ENCODE measurements around the gene UTP3. TPM values are rescaled to one million over a fixed set of nuclear protein-coding genes. Genes with fewer than 3 reads are reported as not detected.
"Not testable (repeated sequence)": the region's sequence is repeated elsewhere in the genome, so short reads cannot be mapped to it uniquely, and the experiment has no call there.

Gene UTP3
- total RNA-seq, 1 donor from 2014 or later, result 26.4 TPM

- no peak for DNase-seq (ENCODE audit: extremely low spot score, unreplicated experiment)
- Mint-ChIP-seq H3K36me3 (peaks cover 12% of the 10 kb centered on the region), H3K27me3 (no peaks in the 10 kb centered on the region), H3K4me1 (ENCODE audit: unreplicated experiment) (peaks cover 25% of the 10 kb centered on the region), H3K4me3 (no peak overlapping the region), H3K9me3 (no peaks in the 10 kb centered on the region), H3K27ac (no peak overlapping the region)
- TF ChIP-seq CTCF (conservative IDR thresholded peaks at IDR 0.05), result no peak
These were observed 3.3 kb downstream of the UTP3 start for GRCh38 chr4:70691661-70692060.

- not testable (repeated sequence) for H3K27me3 Mint-ChIP-seq; H3K36me3 Mint-ChIP-seq; H3K4me3 Mint-ChIP-seq; H3K27ac Mint-ChIP-seq; H3K9me3 Mint-ChIP-seq; DNase-seq (ENCODE audit: extremely low spot score, unreplicated experiment); H3K4me1 Mint-ChIP-seq (ENCODE audit: unreplicated experiment)
These were observed 6.3 kb downstream of the UTP3 start for GRCh38 chr4:70694633-70695032.

- H3K27ac Mint-ChIP-seq; H3K27me3 Mint-ChIP-seq; DNase-seq (ENCODE audit: extremely low spot score, unreplicated experiment); H3K4me3 Mint-ChIP-seq; H3K36me3 Mint-ChIP-seq; H3K9me3 Mint-ChIP-seq; H3K4me1 Mint-ChIP-seq (ENCODE audit: unreplicated experiment): not testable (repeated sequence)
These were observed 10.1 kb downstream of the UTP3 start for GRCh38 chr4:70698435-70698834.

- no peak for DNase-seq (ENCODE audit: extremely low spot score, unreplicated experiment)
- no peak for TF ChIP-seq CTCF (conservative IDR thresholded peaks at IDR 0.05)
- H3K27ac Mint-ChIP-seq, result no peak overlapping the region
- no peaks in the 10 kb centered on the region for H3K9me3 Mint-ChIP-seq
- peaks cover 4% of the 10 kb centered on the region for H3K4me1 Mint-ChIP-seq (ENCODE audit: unreplicated experiment)
- H3K4me3 Mint-ChIP-seq, result no peak overlapping the region
- no peaks in the 10 kb centered on the region for H3K36me3 Mint-ChIP-seq
- no peaks in the 10 kb centered on the region for H3K27me3 Mint-ChIP-seq
These were observed 12.4 kb downstream of the UTP3 start for GRCh38 chr4:70700712-70701111.

GRCh38 chr4:70701271-70701670, 12.9 kb downstream of the UTP3 start:
- no peak for TF ChIP-seq CTCF (conservative IDR thresholded peaks at IDR 0.05)
- Mint-ChIP-seq H3K27me3 (no peaks in the 10 kb centered on the region), H3K4me1 (ENCODE audit: unreplicated experiment) (peaks cover 6% of the 10 kb centered on the region), H3K9me3 (no peaks in the 10 kb centered on the region), H3K27ac (no peak overlapping the region), H3K36me3 (no peaks in the 10 kb centered on the region), H3K4me3 (no peak overlapping the region)
- DNase-seq (ENCODE audit: extremely low spot score, unreplicated experiment), result no peak

- not testable (repeated sequence) for H3K36me3 Mint-ChIP-seq; H3K9me3 Mint-ChIP-seq; DNase-seq (ENCODE audit: extremely low spot score, unreplicated experiment); H3K4me3 Mint-ChIP-seq; H3K27me3 Mint-ChIP-seq; H3K4me1 Mint-ChIP-seq (ENCODE audit: unreplicated experiment)
- H3K27ac Mint-ChIP-seq, result peak overlapping the region; percentile 70
These were observed 14.3 kb downstream of the UTP3 start for GRCh38 chr4:70702592-70702991.

GRCh38 chr4:70703619-70704214, 15.4 kb downstream of the UTP3 start:
- TF ChIP-seq CTCF (conservative IDR thresholded peaks at IDR 0.05), result no peak
- DNase-seq (ENCODE audit: extremely low spot score, unreplicated experiment), result no peak
- Mint-ChIP-seq H3K4me3 (peak overlapping the region; percentile 94), H3K27me3 (no peaks in the 10 kb centered on the region), H3K36me3 (no peaks in the 10 kb centered on the region), H3K27ac (peak overlapping the region; percentile 95), H3K4me1 (ENCODE audit: unreplicated experiment) (peaks cover 9% of the 10 kb centered on the region), H3K9me3 (no peaks in the 10 kb centered on the region)

All from type B pancreatic cell (in vitro differentiated cells).